Measurements from ENCODE around the gene NUDT8. TPM values are rescaled to one million over a fixed set of nuclear protein-coding genes. Genes with fewer than 3 reads are reported as not detected.

Gene NUDT8
- total and polyA plus RNA-seq, 2 of the 8 experiments (the other 6 are each of a cell fraction or from before 2014, with no cell fraction given): 7.2 to 8.3 TPM

- no peaks in the 10 kb centered on the region for H3K79me1 ChIP-seq (ENCODE audit: low read depth, low read length)
- H3K18ac ChIP-seq (ENCODE audit: extremely low read depth, low read length): no peak overlapping the region
- H2AFZ ChIP-seq (ENCODE audit: low read length): no peak overlapping the region
- H4K91ac ChIP-seq (replicated peaks; ENCODE audit: insufficient read length, low read length): no peak overlapping the region
- 81% methylated on average over 21 of the region's 24 CpGs; no CpG with 5 or more reads in 1 of the 2 experiments for WGBS, 2 experiments (ENCODE audit: extremely low coverage in 1 of 2, insufficient coverage in 1 of 2, insufficient read length in 1 of 2, insufficient replicate concordance in 2 of 2, low coverage in 1 of 2, low lambda C conversion rate in 2 of 2, missing lambda C conversion rate in 1 of 2)
- H3K4ac ChIP-seq (replicated peaks; ENCODE audit: insufficient read length, low read depth, low read length): no peak overlapping the region
- no peak for FAIRE-seq
- H2BK15ac ChIP-seq (ENCODE audit: low read length): no peak overlapping the region
- no peak overlapping the region for H2BK20ac ChIP-seq (ENCODE audit: low read length)
- H2BK5ac ChIP-seq (ENCODE audit: low read depth, low read length): no peak overlapping the region
- ChIA-PET POLR2A (ENCODE audit: partially characterized antibody) (interaction anchor here (0.7 kb wide), 1 partner anchor 15 kb away, joined by 3 read pairs; no protein-coding TSS in a partner anchor), CTCF (ENCODE audit: partially characterized antibody) (interaction anchor here (0.9 to 4.4 kb wide), 8 partner anchors 8 to 36 kb away, joined by 3 to 29 read pairs (median 4); partner anchors contain the start of genes ALDH3B2, NUDT8 and TBX10)
- no peak overlapping the region for H3K4me3 ChIP-seq (ENCODE audit: extremely low read depth in 1 of 4, insufficient read depth in 2 of 4, low read depth in 3 of 4, low read length in 4 of 4)
- H3K9ac ChIP-seq (replicated peaks in 1 of 4; ENCODE audit: extremely low read depth in 1 of 4, low read depth in 3 of 4, low read length in 3 of 4): no peak overlapping the region
- no peak overlapping the region for H3K56ac ChIP-seq (replicated peaks; ENCODE audit: insufficient read length, low read depth, low read length)
- H3K23ac ChIP-seq (ENCODE audit: insufficient read length): no peak overlapping the region
- no peak overlapping the region for H4K8ac ChIP-seq (ENCODE audit: extremely low read depth, insufficient read depth, low read length)
- no peaks in the 10 kb centered on the region for H3K9me3 ChIP-seq (ENCODE audit: insufficient read depth in 2 of 2, low read depth in 1 of 2, low read length in 1 of 2)
- H2BK120ac ChIP-seq (replicated peaks; ENCODE audit: low read depth, low read length): no peak overlapping the region
- no peaks in the 10 kb centered on the region for H3K4me1 ChIP-seq (replicated peaks in 1 of 4; ENCODE audit: control insufficient read depth in 3 of 4, insufficient read depth in 4 of 4, low read length in 3 of 4)
- H2AK5ac ChIP-seq (ENCODE audit: low read depth, low read length): no peak overlapping the region
- H3K79me2 ChIP-seq (ENCODE audit: control insufficient read depth in 1 of 2, insufficient read depth in 2 of 2, low read length in 2 of 2): no peaks in the 10 kb centered on the region
- no peaks in the 10 kb centered on the region for H3K36me3 ChIP-seq (ENCODE audit: control insufficient read depth in 2 of 4, insufficient read depth in 4 of 4, low read length in 3 of 4)
- H3K4me2 ChIP-seq (ENCODE audit: insufficient read depth in 1 of 2, low read depth in 2 of 2, low read length in 2 of 2): no peak overlapping the region
- no peak overlapping the region for H3K14ac ChIP-seq (ENCODE audit: insufficient read length)
- no peak overlapping the region for H4K5ac ChIP-seq (ENCODE audit: insufficient read length, low read depth, low read length)
- peak; percentile 24 to 47; a peak in 2 of 4 replicates for TF ChIP-seq RAD21 (IDR thresholded peaks at IDR 0.05 in 1 of 2, conservative IDR thresholded peaks at IDR 0.05 in 1 of 2; ENCODE audit: low read depth in 2 of 2, low read length in 2 of 2)
- TF ChIP-seq HDAC2 (IDR thresholded peaks at IDR 0.05; ENCODE audit: borderline replicate concordance in 1 of 2, low read depth in 2 of 2, low read length in 2 of 2): no peak
- TF ChIP-seq GTF2F1 (IDR thresholded peaks at IDR 0.05; ENCODE audit: borderline replicate concordance, low read depth, low read length): no peak
- TF ChIP-seq SUZ12 (IDR thresholded peaks at IDR 0.05; ENCODE audit: low read length): no peak
- no peak for TF ChIP-seq POLR2A (IDR thresholded peaks at IDR 0.05; ENCODE audit: control extremely low read depth in 1 of 2, low read depth in 2 of 2, low read length in 2 of 2)
- no peak for TF ChIP-seq EP300 (IDR thresholded peaks at IDR 0.05; ENCODE audit: borderline replicate concordance in 1 of 2, low read depth in 2 of 2, low read length in 2 of 2)
- TF ChIP-seq CTCF (IDR thresholded peaks at IDR 0.05; ENCODE audit: control extremely low read depth in 1 of 3, insufficient read depth in 1 of 3, low read depth in 1 of 3, low read length in 3 of 3): peak; percentile 14 to 27 (median 18); a peak in 3 of 4 replicates
- no peak for TF ChIP-seq KDM1A (IDR thresholded peaks at IDR 0.05; ENCODE audit: borderline replicate concordance, low read length)
- no peak overlapping the region for H3K27ac ChIP-seq (ENCODE audit: low read depth, low read length)
- peaks cover 14% of the 10 kb centered on the region; the same call in 1 of the 2 replicates for H3K23me2 ChIP-seq (ENCODE audit: low read depth, low read length)
- no peaks in the 10 kb centered on the region for H3K27me3 ChIP-seq (replicated peaks in 1 of 4; ENCODE audit: control insufficient read depth in 3 of 4, extremely low read depth in 1 of 4, insufficient read depth in 3 of 4, low read length in 3 of 4)
- peaks cover 0 to 2% of the 10 kb centered on the region in 2 experiments for H4K20me1 ChIP-seq (replicated peaks in 1 of 2; ENCODE audit: control insufficient read depth in 1 of 2, insufficient read depth in 2 of 2, low read length in 2 of 2)
- no peak for DNase-seq (ENCODE audit: low read depth in 1 of 2, low spot score in 2 of 2)
- H2BK12ac ChIP-seq (ENCODE audit: low read depth, low read length): no peak overlapping the region
Measured at GRCh38 chr11:67665541-67666302, 36.0 kb upstream of the NUDT8 start.
